ENCODE measurements around the gene EFCAB11.

- TF ChIP-seq REST (IDR thresholded peaks at IDR 0.05; ENCODE audit: low read depth): no peak
- no peak for TF ChIP-seq NFIC (IDR thresholded peaks at IDR 0.05)
- TF ChIP-seq MAX (IDR thresholded peaks at IDR 0.05): no peak
- TF ChIP-seq, protein P1, sequence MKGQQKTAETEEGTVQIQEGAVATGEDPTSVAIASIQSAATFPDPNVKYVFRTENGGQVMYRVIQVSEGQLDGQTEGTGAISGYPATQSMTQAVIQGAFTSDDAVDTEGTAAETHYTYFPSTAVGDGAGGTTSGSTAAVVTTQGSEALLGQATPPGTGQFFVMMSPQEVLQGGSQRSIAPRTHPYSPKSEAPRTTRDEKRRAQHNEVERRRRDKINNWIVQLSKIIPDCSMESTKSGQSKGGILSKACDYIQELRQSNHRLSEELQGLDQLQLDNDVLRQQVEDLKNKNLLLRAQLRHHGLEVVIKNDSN (IDR thresholded peaks at IDR 0.05): no peak
- no peak for TF ChIP-seq RAD21 (IDR thresholded peaks at IDR 0.05; ENCODE audit: low read depth)
- no peak for TF ChIP-seq TEAD4 (IDR thresholded peaks at IDR 0.05)
- no peak for TF ChIP-seq EP300 (IDR thresholded peaks at IDR 0.05; ENCODE audit: borderline replicate concordance)
- TF ChIP-seq YY1 (IDR thresholded peaks at IDR 0.05; ENCODE audit: low read depth): no peak
Measured at GRCh38 chr14:89959853-89960445, 5.4 kb upstream of the EFCAB11 start.
